Bladder microvascular endothelial cell (primary cell): ENCODE measurements around the gene A1CF. TPM values are rescaled to one million over a fixed set of nuclear protein-coding genes. Genes with fewer than 3 reads are reported as not detected.

Experiments
- total RNA-seq: library from RNA; depleted of rRNA; stranded (reverse); fragments of >200 nt; gene quantifications from 2 replicates; pipeline ENCODE4 v1.2.3, GENCODE V29; 2014

Gene A1CF, protein sequence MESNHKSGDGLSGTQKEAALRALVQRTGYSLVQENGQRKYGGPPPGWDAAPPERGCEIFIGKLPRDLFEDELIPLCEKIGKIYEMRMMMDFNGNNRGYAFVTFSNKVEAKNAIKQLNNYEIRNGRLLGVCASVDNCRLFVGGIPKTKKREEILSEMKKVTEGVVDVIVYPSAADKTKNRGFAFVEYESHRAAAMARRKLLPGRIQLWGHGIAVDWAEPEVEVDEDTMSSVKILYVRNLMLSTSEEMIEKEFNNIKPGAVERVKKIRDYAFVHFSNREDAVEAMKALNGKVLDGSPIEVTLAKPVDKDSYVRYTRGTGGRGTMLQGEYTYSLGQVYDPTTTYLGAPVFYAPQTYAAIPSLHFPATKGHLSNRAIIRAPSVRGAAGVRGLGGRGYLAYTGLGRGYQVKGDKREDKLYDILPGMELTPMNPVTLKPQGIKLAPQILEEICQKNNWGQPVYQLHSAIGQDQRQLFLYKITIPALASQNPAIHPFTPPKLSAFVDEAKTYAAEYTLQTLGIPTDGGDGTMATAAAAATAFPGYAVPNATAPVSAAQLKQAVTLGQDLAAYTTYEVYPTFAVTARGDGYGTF
- not detected in 2 replicates for total RNA-seq

GRCh38 chr10:50885097-50885859 is at the start of gene A1CF:
TSS of gene A1CF (minus strand) at chr10:50885627. CDS start at chr10:50859940, 25,687 bp downstream.

Other genes with a start within 250 kb of the A1CF start
- gene ASAH2B, start 145.7 kb downstream of the A1CF start, total RNA-seq = 0.81 and 2.5 TPM in 2 replicates
- 0.32 and 10.1 TPM in 2 replicates for gene PRKG1, start 188.9 kb upstream of the A1CF start, total RNA-seq